ENCODE data around the gene LPA.

Gene LPA

DNA sequence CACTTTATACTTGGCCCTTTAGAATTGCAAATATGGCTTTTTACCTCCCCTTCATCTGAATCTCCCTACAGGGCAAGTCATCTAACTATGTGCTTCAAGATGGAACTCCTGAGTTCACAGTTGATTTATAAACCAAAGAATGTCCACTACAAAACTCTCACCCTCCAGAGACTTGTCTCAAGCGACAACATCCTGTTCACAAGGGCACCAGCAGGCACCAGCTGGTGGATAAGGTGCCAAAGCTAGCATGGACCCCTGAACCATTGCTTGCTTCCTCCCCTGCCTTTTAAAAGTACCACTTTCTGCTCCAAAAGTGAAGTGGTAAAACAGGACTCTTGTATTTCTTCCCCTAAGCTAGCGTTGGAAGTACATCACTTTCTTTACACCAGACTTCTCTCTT is 154.5 kb downstream of the LPA start:
- DNase-seq, result no peak

- no peak for DNase-seq
Observed at GRCh38 chr6:160508599-160508998, 155.5 kb downstream of the LPA start.

- no peak for DNase-seq
Observed at GRCh38 chr6:160507420-160507819, 156.7 kb downstream of the LPA start.

- no peak for DNase-seq
Observed at GRCh38 chr6:160505970-160506369, 158.1 kb downstream of the LPA start.

DNA sequence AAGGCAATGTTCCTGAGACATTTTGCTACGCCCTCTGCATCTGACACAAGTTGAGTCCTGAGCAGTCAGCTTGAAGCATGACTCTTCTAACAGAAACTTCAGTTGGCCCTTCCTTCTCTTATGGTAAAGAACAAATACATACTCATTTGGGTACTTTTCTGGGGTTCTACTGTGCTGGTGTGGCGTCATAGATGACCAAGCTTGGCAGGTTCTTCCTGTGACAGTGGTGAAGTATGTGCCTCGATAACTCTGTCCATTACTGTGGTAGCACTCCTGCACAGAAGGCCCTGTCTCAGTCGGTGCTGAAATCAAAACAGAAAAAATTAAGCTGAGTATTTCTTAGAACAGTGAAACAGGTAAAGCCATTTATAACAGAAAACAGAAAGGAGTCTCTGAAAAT is 163.4 kb downstream of the LPA start:
- no peak for DNase-seq

GRCh38 chr6:160494576-160494975 is 169.5 kb downstream of the LPA start:
- no peak for DNase-seq

DNA sequence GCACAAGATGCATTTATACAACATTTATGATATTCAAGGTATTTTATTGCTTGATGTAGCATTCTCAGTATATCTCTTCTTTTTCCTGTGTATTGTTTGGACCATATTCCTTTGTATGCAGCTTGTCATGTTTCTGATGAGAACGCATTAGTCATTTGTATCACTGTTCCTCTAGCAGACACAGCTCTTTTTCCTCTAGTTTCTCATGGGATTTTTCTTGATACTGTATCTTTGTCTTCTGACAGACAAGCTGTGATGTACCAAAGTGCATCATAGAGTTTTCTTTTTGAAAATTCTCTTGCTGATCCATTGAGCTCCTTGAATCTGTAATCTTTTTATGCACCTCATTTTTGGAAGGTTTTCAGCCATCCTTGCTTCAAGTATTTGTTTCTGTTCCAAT is 175.0 kb downstream of the LPA start:
- no peak for DNase-seq

DNA sequence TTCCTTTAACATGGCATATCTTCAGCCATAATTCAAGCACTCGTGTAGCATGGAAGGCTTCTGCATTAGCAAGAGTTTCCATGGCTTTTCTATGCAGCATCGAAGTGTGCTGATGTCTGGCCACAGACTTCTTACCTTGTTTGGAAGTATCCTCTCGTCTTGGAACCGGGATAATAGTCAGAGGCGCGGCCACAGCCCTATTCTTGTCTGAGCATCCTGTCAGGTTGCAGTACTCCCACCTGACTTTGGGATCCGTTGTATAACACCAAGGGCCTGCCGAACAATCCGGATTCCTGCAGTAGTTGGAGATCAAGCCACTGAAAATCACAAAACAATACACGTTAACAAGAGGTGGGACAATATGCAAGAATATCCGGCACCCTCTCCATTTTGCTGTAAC is 177.0 kb downstream of the LPA start:
- DNase-seq, result no peak
